HUDEP-2 (cell line): Measurements from ENCODE around the gene PTPRG.

Source experiments
- DNase-seq, 76 experiments: peaks; one replicate each; lab custom pipeline; 2025; ENCODE audit not compliant: unreplicated experiment in 76 of 76; lab: John Stamatoyannopoulos, UW

Gene PTPRG

GRCh38 chr3:61562042-61562720 is 810 bp downstream of the PTPRG start:
- no peak for DNase-seq

DNA sequence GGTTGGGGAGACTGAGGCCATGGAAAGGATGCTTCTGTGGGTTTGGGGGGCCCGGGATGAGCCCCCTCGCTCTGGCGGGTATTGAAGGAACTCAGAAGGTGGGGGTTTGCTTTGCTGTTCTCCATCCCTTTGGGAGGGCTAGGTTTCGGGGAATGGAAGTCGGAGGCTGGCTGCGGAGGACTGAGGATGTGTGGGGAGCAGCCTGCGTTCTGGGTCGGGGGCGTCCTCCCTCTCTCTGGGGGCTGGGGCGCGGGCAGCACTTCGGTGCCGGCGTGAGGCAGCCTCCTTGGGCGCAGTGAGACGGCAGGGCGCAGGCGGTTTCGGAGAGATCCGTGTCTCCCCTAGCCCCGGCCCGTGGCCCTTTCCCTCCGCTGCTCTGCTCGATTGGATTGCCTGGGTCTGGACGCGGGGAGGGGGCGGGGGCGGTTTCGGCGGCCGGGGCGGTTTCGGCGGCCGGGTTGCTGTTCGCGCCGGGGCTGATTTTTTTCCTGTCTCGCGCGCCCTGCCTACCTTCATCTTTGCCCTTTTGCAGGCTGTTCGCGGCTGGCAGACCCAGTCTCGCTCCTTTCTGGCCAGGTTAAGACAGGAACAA is 1.4 kb downstream of the PTPRG start:
- DNase-seq, result no peak

DNA sequence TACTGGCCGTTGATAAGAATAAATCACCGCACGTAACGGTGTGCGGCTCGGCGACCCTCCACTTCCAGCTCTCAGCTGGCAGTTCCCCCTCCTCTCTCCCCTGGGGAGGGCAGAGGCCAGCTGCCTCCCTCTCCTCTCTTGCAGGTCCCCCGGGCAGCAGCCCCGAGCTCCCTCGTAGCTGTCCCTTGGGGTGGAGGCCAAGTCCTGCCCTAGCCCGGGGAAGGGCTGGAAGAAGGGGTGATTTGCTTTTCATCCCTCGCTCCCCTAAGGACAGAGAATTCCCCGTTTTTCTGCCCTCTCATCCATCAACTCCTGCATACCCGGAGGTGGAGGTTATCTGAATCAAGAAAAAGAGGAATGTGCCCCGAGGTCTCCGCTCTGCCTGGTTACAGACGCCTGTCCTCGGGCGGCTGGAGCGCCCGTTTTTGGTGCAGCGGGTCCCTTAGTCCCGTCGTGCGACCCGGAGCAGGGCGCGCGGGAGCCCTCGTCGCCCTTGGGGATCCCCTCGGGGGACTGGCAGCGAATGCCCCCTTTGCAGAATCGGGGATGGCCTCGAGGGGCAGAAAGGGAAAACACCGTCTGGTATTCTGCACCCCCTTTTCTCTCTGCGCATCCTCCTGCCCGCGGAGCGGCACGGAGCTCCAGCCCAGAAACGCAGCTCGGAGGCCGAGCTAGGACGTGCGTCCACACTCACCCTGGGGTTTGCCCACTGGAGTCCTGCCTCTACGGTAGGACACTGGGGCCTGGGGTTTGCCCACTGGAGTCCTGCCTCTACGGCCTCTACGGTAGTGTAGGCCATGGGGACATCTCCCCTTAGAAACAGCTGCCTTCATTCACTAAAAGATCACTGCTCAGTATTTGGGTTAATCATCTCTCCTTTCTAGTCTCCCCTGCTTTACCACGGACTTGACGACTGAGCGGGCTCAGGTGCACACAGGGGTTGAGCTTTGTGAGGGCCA is 2.2 kb downstream of the PTPRG start:
- no peak for DNase-seq

GRCh38 chr3:61564395-61565059 is 3.2 kb downstream of the PTPRG start:
- peak in 1 of 76 experiments; percentile 9 for DNase-seq

GRCh38 chr3:61565569-61565968 is 4.2 kb downstream of the PTPRG start:
- DNase-seq, result no peak

GRCh38 chr3:61568127-61568526 is 6.8 kb downstream of the PTPRG start:
- no peak for DNase-seq

DNA sequence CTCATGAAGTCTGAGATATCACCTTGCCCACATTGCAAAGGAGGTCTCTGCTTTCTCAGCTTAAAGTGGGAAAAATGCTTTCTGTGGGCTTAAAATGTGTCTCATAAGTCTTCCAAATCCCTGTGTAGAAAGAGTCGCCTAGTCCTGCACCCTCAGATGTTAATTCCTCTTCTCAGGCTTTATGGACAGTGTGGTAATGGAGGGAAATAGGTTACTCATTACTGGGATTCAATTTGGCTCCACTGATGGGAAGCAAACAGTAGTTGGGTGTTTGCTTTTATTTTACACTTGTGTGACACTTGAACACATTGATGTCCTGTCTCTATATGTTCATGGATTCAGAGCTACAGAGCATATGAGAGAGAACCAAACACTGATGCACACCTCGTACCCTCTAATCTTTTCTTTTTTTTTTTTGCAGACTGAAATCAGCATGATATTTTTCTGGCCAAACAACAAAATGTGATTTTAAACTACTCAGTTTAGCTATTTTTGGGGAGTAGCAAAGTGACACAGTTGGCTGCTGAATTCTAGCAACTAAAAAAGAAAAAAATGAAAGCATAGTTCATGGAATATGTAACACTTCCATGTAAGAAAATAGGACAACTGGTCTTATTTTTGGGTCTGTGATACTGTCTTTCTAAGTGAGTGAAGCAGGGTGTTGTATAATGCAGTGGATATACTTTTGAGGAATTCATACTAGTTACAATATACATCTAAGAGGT is 8.6 kb downstream of the PTPRG start:
- DNase-seq, result no peak

- no peak for DNase-seq
Measured at GRCh38 chr3:61570813-61571212, 9.4 kb downstream of the PTPRG start.

DNA sequence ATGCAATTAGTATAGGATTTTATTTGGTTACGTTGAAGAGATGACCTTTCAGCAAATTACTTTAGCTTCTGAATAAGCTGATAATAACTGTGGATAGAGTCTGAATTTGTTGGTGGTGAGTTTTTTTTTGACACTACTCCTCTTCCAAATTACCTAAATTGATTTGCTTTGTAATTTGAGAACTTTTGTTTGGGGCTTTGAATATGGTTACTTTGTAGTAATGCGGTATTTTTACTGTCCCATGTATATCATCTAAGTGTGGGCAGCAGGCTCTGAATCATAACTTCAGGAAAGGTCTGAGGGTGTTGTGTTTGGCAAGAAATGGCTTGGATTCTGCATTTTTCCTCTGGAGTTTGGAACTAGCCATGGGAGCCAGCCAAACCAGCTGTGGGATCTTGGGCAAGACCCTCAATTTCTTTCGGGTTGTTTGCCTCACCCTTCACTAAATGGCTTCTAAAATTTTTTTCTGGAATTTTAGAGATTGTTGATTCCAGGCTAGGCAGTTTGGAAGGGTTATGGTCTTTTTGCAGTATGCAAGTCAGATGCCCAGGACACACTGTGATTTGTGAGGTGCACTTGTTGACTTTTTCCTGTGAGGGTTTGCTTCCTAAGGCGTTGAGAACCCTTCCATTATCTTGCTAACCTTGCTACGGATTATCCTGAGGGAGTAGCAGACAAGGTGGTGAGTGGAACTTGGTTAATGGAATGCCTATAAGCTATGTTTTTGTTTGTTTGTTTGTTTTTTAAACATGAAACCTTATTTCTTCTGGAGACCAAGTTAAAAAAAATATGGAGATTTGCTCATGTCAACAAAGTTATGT is 10.4 kb downstream of the PTPRG start:
- DNase-seq, result no peak

DNA sequence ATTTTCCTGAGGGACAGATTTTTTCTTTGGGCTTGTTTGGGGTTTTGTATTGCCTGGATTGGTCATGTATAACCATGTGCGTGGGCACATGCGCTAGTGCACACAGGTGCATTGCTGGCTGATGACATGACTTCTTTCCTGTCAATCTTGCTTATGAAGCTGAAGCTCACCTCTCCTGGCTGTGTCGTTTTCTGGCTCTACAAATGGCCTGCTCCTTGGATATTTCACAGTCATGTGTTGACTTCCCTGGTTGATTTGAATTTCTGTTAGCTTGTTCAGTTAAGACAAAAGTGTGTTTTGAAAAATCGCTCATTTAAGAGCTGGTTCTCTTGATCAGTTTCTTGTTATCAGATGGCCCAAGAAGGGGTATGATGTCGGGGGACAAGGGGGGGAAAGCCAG is 11.5 kb downstream of the PTPRG start:
- DNase-seq, result no peak

- no peak for DNase-seq
Measured at GRCh38 chr3:61573441-61573840, 12.1 kb downstream of the PTPRG start.

GRCh38 chr3:61574854-61575253 is 13.5 kb downstream of the PTPRG start:
- DNase-seq, result no peak

- no peak for DNase-seq
Measured at GRCh38 chr3:61575893-61576292, 14.5 kb downstream of the PTPRG start.

- no peak for DNase-seq
Measured at GRCh38 chr3:61577760-61578159, 16.4 kb downstream of the PTPRG start.

- DNase-seq, result no peak
Measured at GRCh38 chr3:61578667-61579367, 17.4 kb downstream of the PTPRG start.

GRCh38 chr3:61579685-61580084 is 18.3 kb downstream of the PTPRG start:
- DNase-seq, result no peak

DNA sequence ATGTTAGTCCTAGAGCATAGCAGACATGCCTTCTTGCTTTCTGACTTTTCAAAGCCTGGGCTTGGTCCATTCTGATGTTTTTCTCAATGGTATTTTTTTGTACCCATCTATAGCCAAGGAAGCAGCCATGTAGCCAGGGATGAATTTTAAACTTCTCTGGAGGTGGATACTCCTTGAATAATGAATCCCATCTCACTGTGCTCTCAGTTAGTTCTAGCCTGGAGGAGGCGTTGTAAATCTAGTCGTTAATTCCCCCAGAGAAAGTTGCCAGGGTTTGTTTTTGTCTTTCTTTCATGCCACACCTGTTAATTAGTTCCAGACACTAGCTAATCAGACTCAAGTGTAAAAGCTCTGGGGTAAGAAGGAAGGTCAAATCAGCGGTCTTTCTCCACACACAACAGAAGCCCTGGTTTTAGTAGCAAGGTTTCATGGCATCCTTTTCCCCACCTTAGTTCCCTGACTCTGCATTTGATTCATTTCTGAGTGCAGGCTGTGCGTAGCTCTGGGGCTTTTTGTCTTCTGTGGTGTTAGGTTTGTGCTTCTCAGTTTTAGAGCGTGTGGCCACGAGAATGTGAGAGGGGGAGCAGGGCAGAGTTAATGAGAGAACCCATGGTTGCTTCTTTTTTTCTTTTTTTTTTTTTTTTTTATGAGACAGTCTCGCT is 19.7 kb downstream of the PTPRG start:
- DNase-seq, result no peak

DNA sequence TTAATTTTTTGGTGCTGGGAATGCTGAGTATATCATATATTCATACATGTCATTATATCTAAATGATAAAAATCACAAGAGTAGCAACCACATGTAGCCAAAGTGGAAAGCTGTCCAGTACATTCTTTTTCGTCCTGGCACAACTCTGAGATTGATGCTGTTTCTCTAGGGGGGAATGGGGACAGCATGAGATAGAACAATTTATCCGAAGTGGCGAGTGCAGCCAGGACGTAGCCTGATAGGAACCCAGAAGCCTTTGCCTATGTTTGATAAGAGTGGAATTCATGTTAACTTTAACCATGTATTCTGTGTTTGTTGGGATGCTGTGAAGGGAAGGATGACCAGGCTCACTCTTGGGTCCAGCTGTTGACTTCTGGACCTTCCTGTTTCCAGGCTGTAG is 20.9 kb downstream of the PTPRG start:
- DNase-seq, result no peak
